Liver (tissue), 9 donors: ENCODE measurements around the gene KIF9. TPM values are rescaled to one million over a fixed set of nuclear protein-coding genes. Genes with fewer than 3 reads are reported as not detected.
"Not testable (repeated sequence)": the region's sequence is repeated elsewhere in the genome, so short reads cannot be mapped to it uniquely, and the experiment has no call there.

ENCODE experiments used
- DNase-seq: peaks from one replicate; pipeline ENCODE4 v3.0.0-alpha.2; 2017; ENCODE audit warnings: low spot score
- H3K27ac ChIP-seq, 2 donors: one replicate each; pipeline ENCODE4 v1.7.0; 2013; ENCODE audit warnings: inconsistent platforms in 2 of 2, low read length in 2 of 2, control low read depth in 1 of 2, low read depth in 1 of 2, mild to moderate bottlenecking in 1 of 2
- H3K27me3 ChIP-seq, 4 donors: one replicate each; pipeline versions ENCODE4 v1.6.1 to v1.7.0; 2013; ENCODE audit warnings: low read length in 3 of 4, inconsistent platforms in 1 of 4, mild to moderate bottlenecking in 1 of 4, moderate library complexity in 1 of 4; ENCODE audit not compliant: control insufficient read depth in 4 of 4, insufficient read depth in 4 of 4
- H3K36me3 ChIP-seq, 4 donors: one replicate each; pipeline versions ENCODE4 v1.6.1 to v1.7.0; 2013; ENCODE audit warnings: low read length in 3 of 4, mild to moderate bottlenecking in 3 of 4, low read depth in 1 of 4, moderate library complexity in 1 of 4; ENCODE audit not compliant: control insufficient read depth in 4 of 4, insufficient read depth in 3 of 4
- H3K4me1 ChIP-seq, 4 donors: one replicate each; pipeline versions ENCODE4 v1.6.1 to v1.7.0; 2013; ENCODE audit warnings: low read length in 3 of 4, mild to moderate bottlenecking in 3 of 4, moderate library complexity in 1 of 4; ENCODE audit not compliant: control insufficient read depth in 4 of 4, insufficient read depth in 4 of 4
- H3K4me3 ChIP-seq, 3 donors: one replicate each; pipeline versions ENCODE4 v1.6.1 to v1.7.0; 2013; ENCODE audit warnings: low read length in 3 of 3, control low read depth in 1 of 3, low read depth in 1 of 3, mild to moderate bottlenecking in 1 of 3
- H3K9ac ChIP-seq, 2 donors: one replicate each; pipeline ENCODE4 v1.7.0; 2013; ENCODE audit warnings: low read length in 2 of 2, mild to moderate bottlenecking in 2 of 2, moderate library complexity in 2 of 2, control low read depth in 1 of 2, low read depth in 1 of 2
- H3K9me3 ChIP-seq, 4 donors: one replicate each; pipeline versions ENCODE4 v1.6.1 to v1.7.0; 2013; ENCODE audit warnings: low read length in 3 of 4; ENCODE audit not compliant: control insufficient read depth in 4 of 4
- ATF3 ChIP-seq: IDR thresholded peaks from 2 replicates; pipeline ENCODE4 v1.6.1; 2016; ENCODE audit warnings: antibody characterized with exemption
- CTCF ChIP-seq: fragments of 150-350 bp; IDR thresholded peaks from 2 replicates; pipeline ENCODE4 v1.5.1; 2017; ENCODE audit warnings: improper control_type of control experiment, low read depth, low read length; ENCODE audit not compliant: missing input control
- FOXA1 ChIP-seq: IDR thresholded peaks from 2 replicates; pipeline ENCODE4 v1.6.1; 2016; ENCODE audit warnings: antibody characterized with exemption
- FOXA2 ChIP-seq: IDR thresholded peaks from 2 replicates; pipeline ENCODE4 v1.6.1; 2016; ENCODE audit warnings: antibody characterized with exemption
- GABPA ChIP-seq, 2 donors: IDR thresholded peaks in 1 of 2; conservative IDR thresholded peaks in 1 of 2; 2 replicates each; pipeline ENCODE4 v1.6.1; 2016; ENCODE audit warnings: antibody characterized with exemption in 2 of 2, mild to moderate bottlenecking in 1 of 2, moderate library complexity in 1 of 2
- HNF4A ChIP-seq, 2 donors: conservative IDR thresholded peaks; 2 replicates each; pipeline ENCODE4 v1.6.1; 2016; ENCODE audit warnings: antibody characterized with exemption in 2 of 2, mild to moderate bottlenecking in 2 of 2
- TAF1 ChIP-seq: conservative IDR thresholded peaks from 2 replicates; pipeline ENCODE4 v1.6.1; 2016; ENCODE audit warnings: antibody characterized with exemption, mild to moderate bottlenecking
- YY1 ChIP-seq: IDR thresholded peaks from 2 replicates; pipeline ENCODE4 v1.6.1; 2016; ENCODE audit warnings: antibody characterized with exemption, mild to moderate bottlenecking
- ZBTB33 ChIP-seq: IDR thresholded peaks from 2 replicates; pipeline ENCODE4 v1.6.1; 2016; ENCODE audit warnings: antibody characterized with exemption
- WGBS: extraction: QIAGEN DNeasy Blood & Tissue Kit; methylation state at CpG from one replicate; pipeline ENCODE4 v1.1.7; 2013; 5-methylcytosine and 5-hydroxymethylcytosine counted together
- polyA plus RNA-seq, 2 donors: library from polyadenylated mRNA; stranded (reverse) in 1 of 2; unstranded in 1 of 2; fragments of 200-250 nt in 1 of 2; fragments of >200 nt in 1 of 2; fragmentation: Nextera tagmentation in 1 of 2; extraction: Ambion mirVana in 1 of 2; gene quantifications; one replicate each; pipeline versions ENCODE4 v1.2.1 to v1.2.3, GENCODE V29; 2013 to 2015
- total RNA-seq, 2 donors: library from RNA; depleted of rRNA; stranded (reverse); fragments of >200 nt; gene quantifications; one replicate each; pipeline ENCODE4 v1.2.3, GENCODE V29; 2014
- TF ChIP-seq, protein P1 (sequence below): IDR thresholded peaks from 2 replicates; pipeline ENCODE4 v1.6.1; 2016; ENCODE audit warnings: antibody characterized with exemption, mild to moderate bottlenecking
- TF ChIP-seq, protein P2 (sequence below): IDR thresholded peaks from 2 replicates; pipeline ENCODE4 v1.6.1; 2016; ENCODE audit warnings: antibody characterized with exemption
- donor health status: healthy.
- donor health status: healthy.
- donor health status: healthy.
- donor health status: healthy.
- donor health status: healthy.

Gene KIF9
- total and polyA plus RNA-seq, 4 donors, result 2.3 to 4.5 (median 3.1) TPM

- TF ChIP-seq HNF4A (conservative IDR thresholded peaks at IDR 0.05) (no peak), TAF1 (no peak), YY1 (no peak), FOXA2 (no peak), ATF3 (no peak), FOXA1 (no peak)
These were observed 41.1 kb upstream of the KIF9 start (continued) for GRCh38 chr3:47323431-47324277.

- no peak overlapping the region for H3K27ac ChIP-seq
- H3K4me1 ChIP-seq, result peaks cover 0 to 2% (median 1%) of the 10 kb centered on the region in 4 donors
- H3K27me3 ChIP-seq, result no peaks in the 10 kb centered on the region
- no peak overlapping the region for H3K4me3 ChIP-seq
- no peaks in the 10 kb centered on the region for H3K9me3 ChIP-seq
- H3K36me3 ChIP-seq, result peaks cover 3 to 21% (median 13%) of the 10 kb centered on the region in 4 donors
- DNase-seq, result no peak
- 49% methylated on average over 2 of the region's 2 CpGs for WGBS
- no peak overlapping the region for H3K9ac ChIP-seq
- TF ChIP-seq GABPA (IDR thresholded peaks at IDR 0.05 in 1 of 2, conservative IDR thresholded peaks at IDR 0.05 in 1 of 2) (no peak), ATF3 (no peak), ZBTB33 (no peak), HNF4A (conservative IDR thresholded peaks at IDR 0.05) (no peak)
These were observed 37.4 kb upstream of the KIF9 start for GRCh38 chr3:47319956-47320355.

DNA sequence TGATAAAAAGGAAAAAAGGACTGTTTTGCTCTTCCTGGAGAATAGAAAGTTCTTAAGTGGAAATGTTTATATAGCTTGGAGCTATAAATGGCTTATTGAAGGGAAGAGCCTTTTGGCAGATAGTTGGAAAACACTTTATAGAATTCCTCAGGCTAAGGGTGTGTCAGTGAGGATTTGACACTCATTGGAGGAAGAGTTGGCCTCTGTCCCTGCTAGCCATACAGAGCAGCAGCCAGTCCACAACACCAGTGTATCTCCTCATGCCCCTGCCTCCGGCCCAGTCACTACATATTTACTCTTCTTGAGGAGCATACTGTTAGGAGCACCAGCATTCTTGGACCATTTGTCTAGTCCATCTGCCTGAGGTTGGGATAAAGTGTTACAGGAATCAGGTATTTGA is 36.3 kb upstream of the KIF9 start:
- DNase-seq, result no peak
- peaks cover 3 to 21% (median 12%) of the 10 kb centered on the region in 4 donors for H3K36me3 ChIP-seq
- H3K9me3 ChIP-seq, result no peaks in the 10 kb centered on the region
- TF ChIP-seq, protein P1, sequence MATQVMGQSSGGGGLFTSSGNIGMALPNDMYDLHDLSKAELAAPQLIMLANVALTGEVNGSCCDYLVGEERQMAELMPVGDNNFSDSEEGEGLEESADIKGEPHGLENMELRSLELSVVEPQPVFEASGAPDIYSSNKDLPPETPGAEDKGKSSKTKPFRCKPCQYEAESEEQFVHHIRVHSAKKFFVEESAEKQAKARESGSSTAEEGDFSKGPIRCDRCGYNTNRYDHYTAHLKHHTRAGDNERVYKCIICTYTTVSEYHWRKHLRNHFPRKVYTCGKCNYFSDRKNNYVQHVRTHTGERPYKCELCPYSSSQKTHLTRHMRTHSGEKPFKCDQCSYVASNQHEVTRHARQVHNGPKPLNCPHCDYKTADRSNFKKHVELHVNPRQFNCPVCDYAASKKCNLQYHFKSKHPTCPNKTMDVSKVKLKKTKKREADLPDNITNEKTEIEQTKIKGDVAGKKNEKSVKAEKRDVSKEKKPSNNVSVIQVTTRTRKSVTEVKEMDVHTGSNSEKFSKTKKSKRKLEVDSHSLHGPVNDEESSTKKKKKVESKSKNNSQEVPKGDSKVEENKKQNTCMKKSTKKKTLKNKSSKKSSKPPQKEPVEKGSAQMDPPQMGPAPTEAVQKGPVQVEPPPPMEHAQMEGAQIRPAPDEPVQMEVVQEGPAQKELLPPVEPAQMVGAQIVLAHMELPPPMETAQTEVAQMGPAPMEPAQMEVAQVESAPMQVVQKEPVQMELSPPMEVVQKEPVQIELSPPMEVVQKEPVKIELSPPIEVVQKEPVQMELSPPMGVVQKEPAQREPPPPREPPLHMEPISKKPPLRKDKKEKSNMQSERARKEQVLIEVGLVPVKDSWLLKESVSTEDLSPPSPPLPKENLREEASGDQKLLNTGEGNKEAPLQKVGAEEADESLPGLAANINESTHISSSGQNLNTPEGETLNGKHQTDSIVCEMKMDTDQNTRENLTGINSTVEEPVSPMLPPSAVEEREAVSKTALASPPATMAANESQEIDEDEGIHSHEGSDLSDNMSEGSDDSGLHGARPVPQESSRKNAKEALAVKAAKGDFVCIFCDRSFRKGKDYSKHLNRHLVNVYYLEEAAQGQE, result no peak
- TF ChIP-seq TAF1 (no peak), CTCF (no peak)
- TF ChIP-seq, protein P2, sequence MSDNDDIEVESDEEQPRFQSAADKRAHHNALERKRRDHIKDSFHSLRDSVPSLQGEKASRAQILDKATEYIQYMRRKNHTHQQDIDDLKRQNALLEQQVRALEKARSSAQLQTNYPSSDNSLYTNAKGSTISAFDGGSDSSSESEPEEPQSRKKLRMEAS, result no peak
- no peak overlapping the region for H3K4me3 ChIP-seq
- peaks cover 0 to 2% (median 1%) of the 10 kb centered on the region in 4 donors for H3K4me1 ChIP-seq
- 84% methylated on average over 1 of the region's 1 CpG for WGBS
- H3K27ac ChIP-seq, result no peak overlapping the region
- no peak overlapping the region for H3K9ac ChIP-seq
- no peaks in the 10 kb centered on the region for H3K27me3 ChIP-seq

DNA sequence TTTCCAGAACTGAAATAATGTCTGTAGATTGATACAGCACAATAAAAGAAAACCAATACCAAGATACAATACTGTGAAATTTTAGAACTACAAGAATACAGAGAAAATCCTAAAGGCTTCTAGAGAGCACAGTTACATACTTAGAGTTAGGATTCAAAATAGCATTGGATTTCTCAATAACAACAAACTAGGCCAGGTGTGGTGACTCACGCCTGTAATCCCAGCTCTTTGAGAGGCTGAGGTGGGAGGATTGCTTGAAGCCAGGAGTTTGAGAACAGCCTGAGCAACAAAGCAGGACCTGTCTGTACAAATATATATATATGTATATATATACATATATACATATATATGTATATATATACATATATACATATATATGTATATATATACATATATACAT is 33.6 kb upstream of the KIF9 start:
- H3K4me1 ChIP-seq, H3K4me3 ChIP-seq, H3K9me3 ChIP-seq, H3K27ac ChIP-seq, H3K9ac ChIP-seq, DNase-seq, H3K36me3 ChIP-seq, H3K27me3 ChIP-seq: not testable (repeated sequence)
- 88% methylated on average over 1 of the region's 1 CpG for WGBS
